Neuronal stem cell (in vitro differentiated cells): ENCODE data around the gene NDUFS7.

ENCODE experiments used
- DNase-seq: peaks from one replicate; pipeline ENCODE4 v3.0.0-alpha.2; 2013; ENCODE audit warnings: low spot score
- H2AFZ ChIP-seq: one replicate; pipeline ENCODE4 v1.6.1; 2013; ENCODE audit warnings: mild to moderate bottlenecking, low read length, inconsistent platforms
- H2AK5ac ChIP-seq: 2 replicates; pipeline ENCODE4 v1.6.1; 2013; ENCODE audit warnings: low read depth, mild to moderate bottlenecking, inconsistent platforms, low read length, moderate library complexity, mixed read lengths
- H2BK120ac ChIP-seq: 2 replicates; pipeline ENCODE4 v1.6.1; 2013; ENCODE audit warnings: low read depth, mild to moderate bottlenecking, inconsistent platforms, low read length, moderate library complexity, mixed read lengths
- H2BK12ac ChIP-seq: one replicate; pipeline ENCODE4 v1.6.1; 2013; ENCODE audit warnings: low read length, inconsistent platforms
- H2BK15ac ChIP-seq: 2 replicates; pipeline ENCODE4 v1.6.1; 2013; ENCODE audit warnings: mild to moderate bottlenecking, low read length, inconsistent platforms, mixed read lengths
- H2BK5ac ChIP-seq: one replicate; pipeline ENCODE4 v1.6.1; 2013; ENCODE audit warnings: inconsistent platforms, mild to moderate bottlenecking, low read length, moderate library complexity
- H3K14ac ChIP-seq: one replicate; pipeline ENCODE4 v1.6.1; 2013; ENCODE audit warnings: low read length, inconsistent platforms
- H3K18ac ChIP-seq: 2 replicates; pipeline ENCODE4 v1.6.1; 2013; ENCODE audit warnings: low read length, inconsistent platforms
- H3K23ac ChIP-seq: 2 replicates; pipeline ENCODE4 v1.6.1; 2013; ENCODE audit warnings: low read depth, mild to moderate bottlenecking, mixed read lengths, low read length, inconsistent platforms; ENCODE audit not compliant: poor library complexity
- H3K27ac ChIP-seq: replicated peaks from 3 replicates; pipeline ENCODE4 v1.5.1; 2013; ENCODE audit warnings: low read length, inconsistent platforms
- H3K27me3 ChIP-seq, 3 experiments: 2 replicates each; pipeline ENCODE4 v1.6.1; 2013; ENCODE audit warnings: low read length in 3 of 3, mild to moderate bottlenecking in 2 of 3, inconsistent platforms in 1 of 3, low read depth in 1 of 3, mixed read lengths in 1 of 3, moderate library complexity in 1 of 3; ENCODE audit not compliant: control insufficient read depth in 3 of 3, insufficient read depth in 3 of 3
- H3K36me3 ChIP-seq, 2 donors: replicated peaks in 1 of 2; 2 replicates each; pipeline ENCODE4 v1.6.1; 2013; ENCODE audit warnings: low read length in 2 of 2; ENCODE audit not compliant: control insufficient read depth in 2 of 2, insufficient read depth in 2 of 2
- H3K4ac ChIP-seq: 2 replicates; pipeline ENCODE4 v1.6.1; 2013; ENCODE audit warnings: inconsistent platforms, mild to moderate bottlenecking, low read length, moderate library complexity
- H3K4me1 ChIP-seq, 2 donors: 1 replicate in 1 of 2; 2 replicates in 1 of 2; pipeline ENCODE4 v1.6.1; 2013; ENCODE audit warnings: low read length in 2 of 2, low read depth in 1 of 2; ENCODE audit not compliant: control insufficient read depth in 2 of 2, insufficient read depth in 1 of 2
- H3K4me2 ChIP-seq: one replicate; pipeline ENCODE4 v1.6.1; 2013; ENCODE audit warnings: mild to moderate bottlenecking, low read length, inconsistent platforms; ENCODE audit not compliant: insufficient read depth, poor library complexity, severe bottlenecking
- H3K4me3 ChIP-seq, 2 donors: 2 replicates each; pipeline ENCODE4 v1.5.1; 2013; ENCODE audit warnings: low read length in 2 of 2, mild to moderate bottlenecking in 2 of 2, inconsistent platforms in 1 of 2, moderate library complexity in 1 of 2
- H3K79me1 ChIP-seq: one replicate; pipeline ENCODE4 v1.6.1; 2013; ENCODE audit warnings: low read depth, mild to moderate bottlenecking, inconsistent platforms, low read length, moderate library complexity
- H3K9ac ChIP-seq: one replicate; pipeline ENCODE4 v1.6.1; 2013; ENCODE audit warnings: mild to moderate bottlenecking, low read depth, low read length, inconsistent platforms; ENCODE audit not compliant: poor library complexity
- H3K9me3 ChIP-seq, 2 donors: replicated peaks in 1 of 2; 2 replicates each; pipeline versions ENCODE3 to v1.6.1; 2013; ENCODE audit warnings: low read length in 2 of 2, mild to moderate bottlenecking in 2 of 2, inconsistent platforms in 1 of 2, low read depth in 1 of 2, mixed read lengths in 1 of 2, moderate library complexity in 1 of 2; ENCODE audit not compliant: control insufficient read depth in 2 of 2, insufficient read depth in 1 of 2
- H4K8ac ChIP-seq: one replicate; pipeline ENCODE4 v1.6.1; 2013; ENCODE audit warnings: low read depth, mild to moderate bottlenecking, inconsistent platforms, low read length, moderate library complexity
- H4K91ac ChIP-seq: one replicate; pipeline ENCODE4 v1.6.1; 2013; ENCODE audit warnings: low read length, low read depth, mild to moderate bottlenecking, inconsistent platforms; ENCODE audit not compliant: poor library complexity
- WGBS, 2 donors: extraction: QIAGEN DNeasy Blood & Tissue Kit; methylation state at CpG; one replicate each; pipeline ENCODE4 v1.1.7; 2013; ENCODE audit warnings: missing lambda C conversion rate in 2 of 2, mixed read lengths in 1 of 2; ENCODE audit not compliant: insufficient read length in 2 of 2, insufficient replicate concordance in 1 of 2; ENCODE audit errors: extremely low coverage in 2 of 2; 5-methylcytosine and 5-hydroxymethylcytosine counted together

The NDUFS7 gene

GRCh38 chr19:1400281-1401137 lies 16.8 kb downstream of the NDUFS7 start:
- Histone ChIP-seq H4K91ac (no peak overlapping the region), H3K9me3 (no peaks in the 10 kb centered on the region), H2BK12ac (no peak overlapping the region), H3K4ac (peak overlapping the region; percentile 84), H3K4me1 (peaks cover 3 to 4% of the 10 kb centered on the region in 2 donors), H2BK120ac (no peak overlapping the region), H3K14ac (peak overlapping the region; percentile 90), H3K27me3 (no peaks in the 10 kb centered on the region), H3K36me3 (peaks cover 4 to 17% of the 10 kb centered on the region in 2 donors), H2BK5ac (peak overlapping the region; percentile 75), H2AFZ (peak overlapping the region; percentile 89), H3K23ac (peak overlapping the region; percentile 97), H4K8ac (no peak overlapping the region), H3K4me2 (peak overlapping the region; percentile 89), H2AK5ac (peak overlapping the region; percentile 99), H3K18ac (peak overlapping the region; percentile 95), H3K9ac (peak overlapping the region; percentile 96), H3K79me1 (peaks cover 22% of the 10 kb centered on the region), H3K27ac (no peak overlapping the region), H2BK15ac (peak overlapping the region; percentile 88), H3K4me3 (peak overlapping the region; percentile 74 to 94)
- no CpG with 5 or more reads among the region's 36 CpGs for WGBS, 2 donors
- no peak for DNase-seq

GRCh38 chr19:1401138-1401888 lies 17.6 kb downstream of the NDUFS7 start, which contains the start of gene GAMT:
TSS of gene GAMT (minus strand) at chr19:1401542. CDS start at chr19:1401476, 66 bp downstream.
- Histone ChIP-seq H3K79me1 (peaks cover 21% of the 10 kb centered on the region), H2BK15ac (peak within 1 kb of the TSS; percentile 98), H3K4me2 (peak within 1 kb of the TSS; percentile 89), H3K23ac (peak within 1 kb of the TSS; percentile 97), H4K8ac (no peak within 1 kb of the TSS), H3K4ac (no peak within 1 kb of the TSS), H3K9me3 (no peaks in the 10 kb centered on the region), H2BK12ac (peak within 1 kb of the TSS; percentile 96), H3K27me3 (no peaks in the 10 kb centered on the region), H4K91ac (peak within 1 kb of the TSS; percentile 74), H3K36me3 (peaks cover 4 to 17% of the 10 kb centered on the region in 2 donors), H3K4me3 (peak within 1 kb of the TSS; percentile 74 to 94), H2BK5ac (peak within 1 kb of the TSS; percentile 75), H3K27ac (no peak within 1 kb of the TSS), H2BK120ac (no peak within 1 kb of the TSS), H3K4me1 (peaks cover 3 to 4% of the 10 kb centered on the region in 2 donors), H2AK5ac (peak within 1 kb of the TSS; percentile 99), H3K14ac (peak within 1 kb of the TSS; percentile 90), H3K9ac (peak within 1 kb of the TSS; percentile 96), H2AFZ (peak within 1 kb of the TSS; percentile 89), H3K18ac (peak within 1 kb of the TSS; percentile 95)
- no CpG with 5 or more reads among the region's 87 CpGs for WGBS, 2 donors
- DNase-seq: peak; percentile 46

GRCh38 chr19:1401889-1402217 lies 18.1 kb downstream of the NDUFS7 start:
- Histone ChIP-seq H3K9ac (no peak overlapping the region), H3K4me2 (peak overlapping the region; percentile 89), H4K91ac (no peak overlapping the region), H2AFZ (peak overlapping the region; percentile 89), H3K9me3 (no peaks in the 10 kb centered on the region), H3K36me3 (peaks cover 4 to 17% of the 10 kb centered on the region in 2 donors), H2BK12ac (no peak overlapping the region), H3K4me1 (peaks cover 4 to 5% of the 10 kb centered on the region in 2 donors), H3K4ac (no peak overlapping the region), H4K8ac (no peak overlapping the region), H3K79me1 (peaks cover 17% of the 10 kb centered on the region), H2BK120ac (no peak overlapping the region), H3K23ac (no peak overlapping the region), H3K14ac (no peak overlapping the region), H3K27me3 (no peaks in the 10 kb centered on the region), H3K4me3 (peak overlapping the region; percentile 74 to 83), H2BK15ac (no peak overlapping the region), H3K27ac (no peak overlapping the region), H2AK5ac (no peak overlapping the region), H3K18ac (no peak overlapping the region), H2BK5ac (no peak overlapping the region)
- no CpG with 5 or more reads among the region's 11 CpGs for WGBS, 2 donors
- DNase-seq: no peak
